Measurements from ENCODE around the gene DPM1. TPM values are rescaled to one million over a fixed set of nuclear protein-coding genes. Genes with fewer than 3 reads are reported as not detected.
A peak's percentile ranks its signal among the peaks of the same experiment; 100 is the strongest.

The DPM1 gene
- 59.9 TPM for polyA plus RNA-seq (ENCODE audit: insufficient read length)
- long read RNA-seq, donor 1, transcript DPM1-203 (9 exons, 1,075 nt) = major isoform, 11 of 84 reads
- long read RNA-seq, donor 1, partial matches to known transcripts = 57 of 84 reads
- long read RNA-seq, donor 1, other reads (novel, unspliced or antisense) = 13 of 84 reads
- long read RNA-seq, donor 2, transcript DPM1-203 (9 exons, 1,075 nt) = major isoform, 11 of 88 reads
- long read RNA-seq, donor 2, partial matches to known transcripts = 62 of 88 reads
- long read RNA-seq, donor 2, other reads (novel, unspliced or antisense) = 14 of 88 reads
- long read RNA-seq, donor 3, transcript DPM1-203 (9 exons, 1,075 nt) = major isoform, 9 of 67 reads
- long read RNA-seq, donor 3, partial matches to known transcripts = 43 of 67 reads
- long read RNA-seq, donor 3, other reads (novel, unspliced or antisense) = 15 of 67 reads
- long read RNA-seq, donor 4 = 0 reads
- long read RNA-seq, donor 5, transcript DPM1-203 (9 exons, 1,075 nt) = major isoform, 23 of 199 reads
- long read RNA-seq, donor 5, partial matches to known transcripts = 139 of 199 reads
- long read RNA-seq, donor 5, other reads (novel, unspliced or antisense) = 32 of 199 reads
- long read RNA-seq, donor 6, transcript DPM1-203 (9 exons, 1,075 nt) = major isoform, 13 of 88 reads
- long read RNA-seq, donor 6, partial matches to known transcripts = 54 of 88 reads
- long read RNA-seq, donor 6, other reads (novel, unspliced or antisense) = 20 of 88 reads
- long read RNA-seq, donor 7, transcript DPM1-203 (9 exons, 1,075 nt) = major isoform, 19 of 158 reads
- long read RNA-seq, donor 7, partial matches to known transcripts = 100 of 158 reads
- long read RNA-seq, donor 7, other reads (novel, unspliced or antisense) = 32 of 158 reads
- long read RNA-seq, donor 8, transcript DPM1-203 (9 exons, 1,075 nt) = major isoform, 8 of 49 reads
- long read RNA-seq, donor 8, partial matches to known transcripts = 32 of 49 reads
- long read RNA-seq, donor 8, other reads (novel, unspliced or antisense) = 9 of 49 reads

DNA sequence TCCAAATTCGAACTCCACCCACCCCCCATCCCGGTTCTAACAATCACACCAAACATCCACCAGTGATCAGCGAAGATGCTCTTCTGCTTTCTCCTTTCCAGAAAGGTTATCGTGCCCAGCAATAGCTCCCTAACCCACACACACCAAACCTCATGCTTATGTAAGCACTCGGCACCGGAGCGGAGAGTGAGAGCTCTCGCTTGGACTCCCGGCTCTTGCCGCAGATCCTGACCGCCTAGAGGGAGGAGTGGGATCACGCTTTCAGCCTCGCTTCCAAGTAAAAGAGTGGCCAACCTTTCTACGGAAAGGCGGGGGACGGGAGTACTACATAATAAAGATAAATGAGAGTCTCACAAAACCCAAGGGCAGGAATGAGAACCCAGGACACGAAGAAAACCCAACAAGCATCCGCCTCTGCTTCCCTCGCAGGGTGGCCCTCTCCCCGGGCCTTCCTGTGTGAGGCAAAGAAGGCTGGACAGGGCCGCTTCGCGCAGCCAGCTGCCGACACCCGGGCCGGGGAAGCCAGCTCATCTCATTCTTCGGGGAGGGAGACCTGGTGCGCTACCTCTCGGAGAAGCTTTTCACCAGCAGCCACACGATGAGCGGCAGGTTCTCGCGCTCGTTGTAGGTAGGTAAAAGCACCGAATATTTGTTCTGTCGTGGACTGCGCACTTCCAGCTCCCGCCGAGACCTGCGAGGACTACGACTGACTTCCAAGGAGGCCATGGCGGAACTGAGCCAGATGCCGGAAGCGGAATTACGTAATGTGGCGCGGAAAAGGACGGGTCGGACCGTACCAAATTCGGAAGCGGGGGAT is at the start of gene DPM1:
Gene DPM1, minus strand, starts transcription at position 735 of the 817 bp plus-strand sequence. Its CDS starts 9 bp downstream, at position 726.
- no peak for DNase-seq

DNA sequence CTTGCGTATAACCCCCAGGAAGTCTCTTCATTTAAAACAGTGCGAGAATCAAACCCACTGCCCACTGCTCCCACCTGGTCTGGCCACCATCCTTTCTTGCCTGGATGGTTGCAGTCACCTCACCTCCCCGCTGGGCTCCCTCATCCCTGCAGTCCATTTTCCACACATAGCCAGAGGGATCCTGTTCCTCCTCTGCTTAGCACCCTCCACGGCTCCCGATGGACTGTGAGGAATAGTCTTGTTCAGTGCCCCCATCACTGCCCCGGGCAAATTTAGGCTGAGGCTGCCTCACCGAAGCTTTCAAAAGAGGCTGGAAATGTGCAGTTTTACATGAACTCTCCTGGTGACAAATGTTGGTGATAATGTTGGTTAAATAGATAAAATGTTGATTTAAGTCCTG is 46.9 kb upstream of the DPM1 start:
- no peak for DNase-seq

DNA sequence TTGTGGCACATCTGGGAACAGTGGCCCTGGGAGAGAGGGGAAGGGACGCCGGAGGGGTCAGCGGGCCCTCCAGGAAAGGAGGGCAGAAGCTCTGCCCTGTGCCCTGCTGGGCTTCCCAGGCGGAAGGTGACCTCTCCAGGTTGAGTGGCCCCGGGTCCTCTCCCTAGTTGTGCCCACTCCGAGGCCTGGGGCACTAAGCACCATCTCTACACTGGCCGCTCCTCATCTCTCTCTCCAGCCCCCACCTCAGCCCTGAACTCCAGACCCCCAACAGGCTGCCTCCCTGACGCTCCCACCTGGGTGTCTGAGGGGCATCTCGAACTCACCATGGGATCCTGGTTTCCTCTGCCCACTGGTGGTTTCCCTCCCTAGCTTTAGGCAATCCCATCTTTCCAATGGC is 46.4 kb upstream of the DPM1 start:
- DNase-seq = no peak

DNA sequence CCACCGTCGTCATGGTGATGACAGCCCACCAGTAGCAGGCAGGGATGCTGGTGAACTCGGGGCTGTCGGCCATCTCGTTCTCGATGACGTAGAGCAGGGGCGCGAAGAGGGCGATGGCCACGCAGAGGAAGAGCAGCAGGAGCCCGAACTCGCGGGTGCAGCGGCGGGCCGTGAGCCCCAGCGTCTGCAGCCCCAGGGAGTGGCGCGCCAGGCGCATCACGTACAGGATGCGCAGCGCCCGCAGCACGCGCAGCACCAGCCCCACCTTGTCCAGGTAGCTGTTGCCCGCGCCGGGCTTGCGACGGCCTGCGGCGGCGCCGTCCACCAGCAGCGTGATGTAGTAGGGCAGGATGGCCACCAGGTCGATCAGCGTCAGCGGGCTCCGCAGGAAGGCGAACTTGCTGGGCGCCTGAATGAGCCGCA is 46.0 kb upstream of the DPM1 start:
- no peak for DNase-seq

DNA sequence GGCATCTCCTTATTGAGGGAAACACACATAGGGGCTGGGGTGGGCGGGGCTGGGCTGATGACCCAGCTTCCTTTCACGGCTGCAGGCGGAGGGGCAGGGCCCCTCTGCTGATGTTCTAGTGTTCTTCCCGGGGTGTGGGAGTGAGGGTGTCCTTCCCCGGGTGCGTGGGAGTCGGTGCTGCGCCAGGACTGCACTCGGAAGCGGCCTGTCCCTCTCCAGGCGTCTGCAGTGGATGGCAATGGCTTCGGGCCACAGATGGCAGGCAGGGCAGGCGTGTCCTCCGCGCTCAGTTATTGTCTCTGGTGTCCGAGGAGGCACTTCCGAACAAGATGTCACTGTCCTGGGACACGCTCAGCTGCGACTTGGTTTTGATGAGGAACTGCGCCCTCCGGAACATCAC is 45.4 kb upstream of the DPM1 start:
- peak; percentile 46 for DNase-seq

DNA sequence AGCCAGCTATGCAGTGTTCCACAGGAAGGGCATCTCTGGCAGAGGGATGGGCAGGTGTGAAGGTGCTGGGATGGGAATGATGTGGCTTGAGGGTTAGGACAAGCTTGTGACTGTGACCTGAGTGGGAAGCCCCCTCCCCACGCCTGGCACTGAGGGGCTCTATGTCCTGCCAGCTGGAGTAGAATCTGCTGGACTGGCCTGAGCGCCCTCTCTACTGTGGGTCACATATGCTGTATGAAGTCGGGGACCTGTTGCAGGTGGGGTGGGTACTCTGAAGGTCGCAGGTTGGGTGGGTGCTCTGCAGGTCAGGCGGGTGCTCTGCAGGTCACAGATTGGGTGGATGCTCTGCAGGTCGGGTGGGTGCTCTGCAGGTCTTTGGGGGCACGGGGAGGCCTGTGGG is 44.3 kb upstream of the DPM1 start:
- no peak for DNase-seq

DNA sequence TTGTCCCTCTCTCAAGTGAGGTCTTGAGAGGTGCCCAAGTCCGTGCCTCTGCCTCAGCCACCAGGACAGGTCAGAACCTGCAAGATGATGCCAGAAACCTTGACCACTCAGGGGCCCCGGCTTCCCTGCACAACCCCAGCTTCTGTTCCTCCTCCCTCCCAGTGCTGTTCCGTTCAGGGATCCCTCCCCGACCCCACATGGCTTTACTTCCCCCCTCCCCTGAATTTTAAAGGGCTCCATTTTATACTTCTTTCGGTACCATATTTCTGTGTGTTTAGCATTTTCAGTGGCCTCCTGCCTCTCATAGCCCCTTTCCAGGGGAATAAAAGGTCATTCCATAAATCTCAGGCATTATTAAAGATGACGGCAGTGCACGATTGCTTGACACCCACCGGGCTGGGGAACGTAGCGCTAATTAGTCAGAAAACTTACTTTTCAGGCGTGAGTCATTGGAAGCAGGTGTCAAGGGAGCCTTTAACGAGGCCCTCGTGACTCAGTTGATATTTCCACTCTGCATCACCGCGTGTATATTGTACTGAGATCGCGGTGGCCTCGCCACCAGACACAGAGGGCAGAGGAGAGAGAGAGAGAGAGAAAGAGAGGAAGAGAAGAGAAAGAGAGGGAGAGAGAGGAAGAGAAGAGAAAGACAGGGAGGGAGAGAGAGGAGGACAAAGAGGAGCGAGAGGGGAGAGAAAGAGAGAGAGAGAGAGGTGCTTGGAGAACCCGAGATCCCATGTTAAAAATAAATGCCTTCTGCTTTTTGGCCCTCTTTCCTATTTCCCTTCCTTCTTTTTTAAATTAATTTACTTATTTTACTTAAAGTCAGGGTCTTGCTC is 43.3 kb upstream of the DPM1 start:
- DNase-seq = no peak

DNA sequence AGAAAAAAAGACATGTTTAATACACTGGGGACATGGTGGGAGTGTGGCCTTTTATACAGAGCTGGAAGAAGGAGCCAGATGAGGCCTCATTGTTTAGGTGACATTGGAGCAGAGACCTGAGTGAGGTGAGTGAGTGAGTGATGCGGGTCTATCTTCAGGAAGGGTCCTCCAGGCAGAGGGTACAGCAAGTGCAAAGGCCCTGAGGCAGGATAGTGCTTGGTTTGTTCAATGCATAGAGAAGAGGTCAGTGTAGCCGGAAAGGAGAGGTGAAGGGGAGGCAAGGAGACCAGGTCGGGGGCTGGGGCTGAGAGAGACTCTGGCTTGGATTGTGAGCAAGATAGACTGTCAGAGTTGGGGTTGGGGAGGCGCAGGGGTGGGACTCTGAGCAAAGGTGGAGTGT is 41.0 kb upstream of the DPM1 start:
- DNase-seq = no peak

DNA sequence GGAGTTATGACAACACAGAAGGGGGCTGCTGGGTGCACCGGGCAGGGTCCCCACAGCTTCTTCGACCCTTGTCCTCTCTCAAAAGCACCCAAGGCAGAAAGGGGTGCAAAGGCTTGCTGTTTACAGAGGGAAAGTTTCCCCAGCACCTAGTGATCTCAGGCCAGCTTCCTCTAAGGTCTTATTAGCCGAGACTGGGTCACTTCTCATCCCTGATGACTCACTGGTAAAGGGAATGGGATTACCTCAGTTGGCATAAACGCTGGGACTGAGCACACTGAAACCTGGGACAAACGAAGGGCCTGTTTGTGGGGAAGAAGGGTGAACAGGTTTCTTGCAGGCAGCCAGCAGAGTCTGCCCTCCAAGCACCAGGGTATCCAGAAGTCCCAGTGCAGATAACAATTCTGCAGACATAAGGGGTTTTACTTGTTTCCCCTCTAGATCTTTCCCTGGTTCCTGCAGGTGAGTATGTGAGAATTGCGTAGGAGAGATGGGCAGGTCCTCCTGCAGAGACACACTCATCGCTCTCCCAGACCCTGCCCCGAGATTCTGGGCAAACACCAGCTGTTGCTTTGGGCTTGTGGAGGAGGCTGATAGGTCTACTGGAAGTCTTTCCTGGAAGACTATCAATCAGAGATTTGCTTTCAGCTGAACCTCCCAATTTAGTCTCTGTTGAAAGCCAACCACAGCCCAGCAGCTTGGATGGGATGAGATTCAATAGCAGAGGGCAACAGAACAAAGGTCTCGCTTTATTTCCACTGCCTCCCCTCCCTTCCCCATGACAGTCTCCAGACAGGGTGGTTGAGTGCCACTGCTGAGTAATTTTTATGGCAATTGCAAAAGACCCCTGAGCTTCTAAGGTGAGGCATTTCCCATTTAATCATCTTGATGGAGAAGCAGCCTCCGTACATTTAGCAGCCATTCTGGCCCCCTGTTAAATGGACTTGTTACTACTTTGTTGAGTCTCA is 38.9 kb upstream of the DPM1 start:
- DNase-seq = no peak

DNA sequence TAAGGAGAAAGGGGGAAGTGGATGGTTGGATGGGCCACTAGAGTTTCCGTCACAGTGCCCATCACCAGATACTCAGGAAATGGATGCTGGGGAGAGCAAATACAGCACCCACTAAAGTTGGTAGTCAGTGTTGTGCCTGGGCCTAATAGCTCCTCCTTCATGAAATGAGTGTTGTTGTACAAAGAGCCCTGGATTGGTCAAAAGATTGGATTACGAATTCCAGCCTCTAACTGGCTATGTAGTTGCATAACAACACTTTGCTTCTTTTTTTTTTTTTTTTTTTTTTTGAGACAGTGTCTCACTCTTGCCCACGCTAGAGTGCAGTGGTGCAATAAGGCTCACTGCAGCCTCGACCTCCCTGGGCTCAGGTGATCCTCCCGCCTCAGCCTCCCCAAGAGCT is 37.2 kb upstream of the DPM1 start:
- DNase-seq = no peak

DNA sequence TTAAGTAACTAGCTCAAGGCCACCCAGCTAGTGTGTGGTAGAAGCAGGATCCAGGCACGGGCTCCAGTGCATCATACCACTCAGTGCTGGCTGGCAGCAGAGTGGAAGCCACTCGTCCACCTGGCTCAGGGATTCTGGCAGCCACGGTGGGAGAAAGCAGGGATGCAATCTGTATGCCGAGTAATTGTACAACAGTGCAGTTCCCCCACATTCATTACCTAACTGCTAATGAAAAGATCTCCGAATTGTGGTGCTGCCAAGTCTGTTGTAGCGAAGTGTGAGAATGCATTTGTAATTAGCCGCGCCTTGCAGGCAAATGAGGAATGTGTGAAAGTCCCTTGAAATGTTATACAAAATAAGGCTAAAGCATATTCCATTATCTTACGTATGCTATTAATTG is 35.5 kb upstream of the DPM1 start:
- DNase-seq = no peak

DNA sequence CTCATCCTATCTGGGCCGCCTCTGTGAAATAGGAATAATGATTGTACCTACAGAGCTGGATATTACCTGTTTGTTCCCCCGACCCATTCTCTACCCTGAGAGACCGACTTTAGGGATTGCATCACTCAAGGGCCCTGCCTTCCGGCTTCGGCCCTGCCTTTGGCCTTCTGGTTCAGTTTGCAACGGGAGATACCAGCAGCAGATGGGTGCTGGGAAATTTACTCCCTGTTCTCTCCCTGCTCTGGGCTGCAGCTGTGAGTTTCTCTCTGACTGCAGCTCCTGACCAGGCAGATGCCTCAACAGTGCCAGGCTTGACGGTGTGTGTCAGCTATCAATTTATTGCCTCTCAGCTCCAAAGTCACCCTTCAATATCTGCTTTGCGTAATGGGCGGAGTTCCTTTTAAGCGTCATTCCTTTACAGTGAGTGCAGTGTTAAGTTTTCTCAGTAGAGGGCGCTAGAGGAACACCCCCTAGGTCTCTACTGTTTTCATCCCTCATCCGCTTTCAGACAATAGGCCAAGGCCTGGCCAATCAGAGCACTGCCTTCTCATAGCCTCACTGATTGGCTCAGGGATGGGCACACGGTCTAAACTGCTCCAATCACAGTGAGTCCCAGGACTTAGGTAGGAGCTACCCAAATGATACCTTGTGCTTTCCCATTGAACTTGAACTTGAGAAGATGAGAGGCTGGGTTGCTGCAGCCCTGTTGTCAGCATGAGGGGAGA is 34.6 kb upstream of the DPM1 start:
- no peak for DNase-seq

DNA sequence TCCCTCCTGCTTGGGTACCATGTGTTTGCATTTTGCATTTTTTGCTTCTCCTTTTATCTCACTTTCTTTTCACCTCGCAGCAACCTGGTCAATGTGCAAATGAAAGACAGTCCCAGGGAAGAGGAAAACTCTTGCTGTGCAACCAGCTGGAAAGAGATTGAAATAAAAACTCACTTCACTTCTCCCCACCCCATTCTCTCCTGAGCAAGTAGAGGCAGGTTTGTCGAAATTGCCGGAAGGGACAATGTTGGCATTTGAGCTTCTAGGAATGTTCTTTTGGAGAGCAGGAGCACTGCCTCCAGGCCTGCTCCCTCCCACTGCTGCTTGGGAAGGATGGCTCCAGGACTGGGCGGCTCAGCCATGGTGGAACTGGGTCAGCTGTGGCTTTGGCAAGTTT is 34.0 kb upstream of the DPM1 start:
- DNase-seq = no peak

DNA sequence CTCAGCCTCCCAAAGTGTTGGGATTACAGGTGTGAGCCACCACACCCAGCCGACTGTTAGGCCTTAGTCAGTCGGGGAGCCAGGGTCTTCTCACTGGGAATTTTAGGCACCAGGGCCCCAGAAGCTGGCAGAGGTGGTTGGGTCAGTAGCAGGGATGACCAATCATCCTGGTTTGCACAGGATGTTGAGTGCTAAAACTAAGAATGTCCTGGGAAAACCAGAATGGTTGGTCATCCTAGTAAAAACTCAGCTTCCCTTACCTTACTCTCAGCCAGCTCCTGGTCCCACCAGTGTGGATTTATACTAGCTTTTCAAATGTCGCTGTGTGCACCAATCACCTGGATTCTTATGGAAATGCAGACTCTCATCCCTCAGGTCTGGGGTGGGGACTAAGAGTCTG is 32.7 kb upstream of the DPM1 start:
- no peak for DNase-seq

DNA sequence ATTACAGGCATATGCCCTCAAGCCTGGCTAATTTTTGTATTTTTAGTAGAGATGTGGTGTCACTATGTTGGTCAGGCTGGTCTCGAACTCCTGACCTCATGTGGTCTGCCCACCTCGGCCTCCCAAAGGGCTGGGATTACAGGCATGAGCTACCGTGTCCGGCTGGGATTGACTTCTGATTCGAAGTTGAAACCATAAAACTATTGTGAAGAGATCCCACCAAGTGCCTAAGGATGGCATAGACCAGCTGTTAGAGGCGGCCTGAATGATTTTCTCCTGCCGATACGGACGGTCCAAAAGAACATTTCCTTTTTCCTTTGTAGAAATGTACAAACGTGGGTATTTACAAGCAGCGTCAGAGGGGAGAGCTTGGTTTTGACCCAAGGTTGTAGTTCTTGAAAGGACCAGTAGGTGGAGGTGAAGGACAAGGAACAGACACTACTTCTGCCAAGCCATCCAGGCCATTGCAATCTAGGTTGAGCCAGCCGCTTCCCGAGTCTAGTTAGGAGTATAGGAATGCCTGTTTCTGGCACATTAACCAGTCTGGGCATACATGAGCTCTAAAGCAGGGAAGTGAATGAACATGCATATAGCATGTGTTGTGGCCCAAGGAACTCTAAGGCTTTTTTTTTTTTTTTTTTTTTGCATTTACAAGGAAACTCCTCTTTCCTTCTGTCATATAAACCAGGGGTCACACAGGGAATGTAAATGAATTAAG is 29.3 kb upstream of the DPM1 start:
- peak; percentile 88 for DNase-seq

DNA sequence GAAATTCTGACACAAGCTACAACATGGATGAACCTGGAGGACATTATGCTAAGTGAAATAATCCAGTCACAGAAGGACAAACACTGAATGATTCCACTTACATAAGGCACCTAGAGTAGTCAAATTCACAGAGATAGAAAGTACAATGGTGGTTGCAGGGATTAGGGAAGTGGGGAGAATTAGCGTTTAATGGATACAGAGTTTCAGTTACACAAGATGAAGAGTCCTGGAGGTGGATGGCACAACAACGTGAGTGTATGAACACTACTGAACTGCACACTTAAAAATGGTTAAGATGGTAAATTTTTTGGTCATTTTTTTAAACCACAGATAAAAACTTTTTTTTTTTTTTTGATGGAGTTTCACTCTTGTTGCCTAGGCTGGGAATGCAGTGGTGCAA is 25.0 kb upstream of the DPM1 start:
- DNase-seq = no peak

DNA sequence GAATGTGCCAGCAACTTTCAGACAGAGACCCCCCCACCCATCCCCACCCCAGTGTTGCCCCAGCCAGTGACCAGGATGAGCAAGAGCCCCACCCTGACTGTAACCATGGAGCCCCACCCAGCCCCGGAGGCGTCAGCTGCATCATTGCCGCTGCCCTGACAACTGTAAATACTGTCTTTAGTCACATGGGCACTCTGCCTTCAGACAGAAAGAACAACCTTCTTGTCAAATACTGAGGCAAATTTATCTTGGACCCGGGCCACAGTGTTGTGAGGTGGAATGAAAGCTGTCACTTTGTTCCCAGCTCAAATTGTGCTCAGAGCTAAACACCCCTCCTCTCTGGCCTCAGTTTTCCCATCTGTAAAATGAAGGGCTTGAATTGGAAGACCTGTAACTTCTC is 24.0 kb upstream of the DPM1 start:
- no peak for DNase-seq

DNA sequence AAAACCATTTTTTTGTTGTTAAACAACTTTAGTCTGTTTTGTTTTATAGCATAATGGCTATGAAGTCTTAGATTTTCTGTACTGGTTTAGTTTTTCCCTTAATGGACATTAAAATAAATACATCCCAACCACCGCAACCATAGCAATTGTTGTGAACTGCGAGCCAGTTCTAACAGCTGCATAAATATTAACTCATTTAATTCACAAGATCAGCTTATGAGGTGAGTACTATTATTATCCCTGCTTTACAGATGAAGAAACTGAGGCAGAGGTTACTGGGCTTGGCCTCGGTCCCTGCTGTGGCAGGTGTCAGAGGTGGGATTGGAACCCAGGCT is 23.3 kb upstream of the DPM1 start:
- no peak for DNase-seq

Data from left kidney (tissue), 8 donors.